GM12891 (cell line): Measurements from ENCODE around the gene TAF4B. TPM values are rescaled to one million over a fixed set of nuclear protein-coding genes. Genes with fewer than 3 reads are reported as not detected.
"Not testable (repeated sequence)": the region's sequence is repeated elsewhere in the genome, so short reads cannot be mapped to it uniquely, and the experiment has no call there.

Experiments used
- DNase-seq: peaks from one replicate; pipeline ENCODE4 v3.0.0; 2011; ENCODE audit warnings: low spot score; ENCODE audit not compliant: insufficient read length
- FAIRE-seq: peaks from 2 replicates; lab custom pipeline; 2011; peaks lifted over from hg19 to GRCh38; lab: Jason Lieb, UNC
- PAX5 ChIP-seq: IDR thresholded peaks from 2 replicates; pipeline ENCODE4 v1.6.1; 2011; ENCODE audit warnings: low read length, moderate library complexity, mild to moderate bottlenecking; ENCODE audit not compliant: insufficient read depth, severe bottlenecking
- POLR2A ChIP-seq: IDR thresholded peaks from 2 replicates; pipeline ENCODE4 v1.6.1; 2011; ENCODE audit warnings: low read depth, low read length, control low read depth
- POLR2AphosphoS5 ChIP-seq: IDR thresholded peaks from 2 replicates; pipeline ENCODE4 v1.6.1; 2011; ENCODE audit warnings: low read depth, low read length, control low read depth
- POU2F2 ChIP-seq: IDR thresholded peaks from 2 replicates; pipeline ENCODE4 v1.6.1; 2011; ENCODE audit warnings: low read depth, mild to moderate bottlenecking, control low read depth, low read length, moderate library complexity
- SPI1 ChIP-seq: IDR thresholded peaks from 2 replicates; pipeline ENCODE4 v1.6.1; 2011; ENCODE audit warnings: low read depth, low read length, control low read depth
- TAF1 ChIP-seq: IDR thresholded peaks from 2 replicates; pipeline ENCODE4 v1.6.1; 2011; ENCODE audit warnings: low read depth, low read length, control low read depth
- polyA plus RNA-seq: library from polyadenylated mRNA; unstranded; fragments of >200 nt; gene quantifications from one replicate; pipeline ENCODE4 v1.2.1, GENCODE V29; 2012; ENCODE audit warnings: low read depth, missing spikeins, inconsistent platforms; ENCODE audit not compliant: missing spikeins

Gene TAF4B, protein sequence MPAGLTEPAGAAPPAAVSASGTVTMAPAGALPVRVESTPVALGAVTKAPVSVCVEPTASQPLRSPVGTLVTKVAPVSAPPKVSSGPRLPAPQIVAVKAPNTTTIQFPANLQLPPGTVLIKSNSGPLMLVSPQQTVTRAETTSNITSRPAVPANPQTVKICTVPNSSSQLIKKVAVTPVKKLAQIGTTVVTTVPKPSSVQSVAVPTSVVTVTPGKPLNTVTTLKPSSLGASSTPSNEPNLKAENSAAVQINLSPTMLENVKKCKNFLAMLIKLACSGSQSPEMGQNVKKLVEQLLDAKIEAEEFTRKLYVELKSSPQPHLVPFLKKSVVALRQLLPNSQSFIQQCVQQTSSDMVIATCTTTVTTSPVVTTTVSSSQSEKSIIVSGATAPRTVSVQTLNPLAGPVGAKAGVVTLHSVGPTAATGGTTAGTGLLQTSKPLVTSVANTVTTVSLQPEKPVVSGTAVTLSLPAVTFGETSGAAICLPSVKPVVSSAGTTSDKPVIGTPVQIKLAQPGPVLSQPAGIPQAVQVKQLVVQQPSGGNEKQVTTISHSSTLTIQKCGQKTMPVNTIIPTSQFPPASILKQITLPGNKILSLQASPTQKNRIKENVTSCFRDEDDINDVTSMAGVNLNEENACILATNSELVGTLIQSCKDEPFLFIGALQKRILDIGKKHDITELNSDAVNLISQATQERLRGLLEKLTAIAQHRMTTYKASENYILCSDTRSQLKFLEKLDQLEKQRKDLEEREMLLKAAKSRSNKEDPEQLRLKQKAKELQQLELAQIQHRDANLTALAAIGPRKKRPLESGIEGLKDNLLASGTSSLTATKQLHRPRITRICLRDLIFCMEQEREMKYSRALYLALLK
- polyA plus RNA-seq = 4.7 TPM

DNA sequence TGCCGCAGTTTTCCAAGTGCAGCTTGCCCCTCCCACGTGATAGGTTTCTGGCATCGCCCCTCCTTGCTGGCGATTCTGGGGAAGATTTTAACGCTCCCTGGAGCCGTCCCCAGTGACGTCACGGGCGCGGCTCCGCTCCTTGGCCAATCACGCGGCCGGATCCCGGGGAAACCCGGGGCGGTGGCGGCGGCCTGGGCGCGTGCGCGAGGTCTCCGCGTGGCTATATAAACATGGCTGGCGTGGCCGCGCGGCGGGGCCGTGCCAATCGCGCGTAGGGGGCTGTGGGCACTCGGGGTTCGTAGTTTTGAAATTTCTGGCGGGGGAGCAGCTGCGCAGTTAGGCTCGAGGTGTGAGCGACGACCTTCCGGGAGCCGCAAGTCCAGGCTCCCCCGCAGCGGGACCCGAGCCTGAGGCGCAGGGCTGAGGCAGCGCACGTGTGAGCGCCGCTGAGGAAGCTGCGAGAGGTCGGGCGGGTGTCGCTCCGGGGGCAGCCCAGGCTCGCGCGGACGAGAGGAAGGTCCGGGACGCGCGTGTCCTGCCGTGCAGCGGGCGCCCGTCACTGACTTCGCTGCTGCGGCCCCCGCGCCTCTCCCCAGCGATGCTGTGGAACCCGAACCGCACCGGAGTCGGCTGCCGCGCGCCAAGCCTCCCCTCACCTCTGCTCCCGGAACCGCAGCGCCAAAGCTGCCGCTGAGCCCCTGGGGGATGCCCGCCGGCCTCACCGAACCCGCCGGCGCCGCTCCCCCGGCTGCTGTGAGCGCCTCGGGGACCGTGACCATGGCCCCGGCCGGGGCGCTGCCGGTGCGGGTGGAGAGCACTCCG lies at the start of gene TAF4B:
Gene TAF4B (plus strand): TSS at position 217 of the 822 bp plus-strand sequence. CDS start 489 bp downstream, at position 706.
- FAIRE-seq = peak; percentile 98
- peak; percentile 79 for DNase-seq
- TF ChIP-seq PAX5 (no peak), POLR2A (peak; percentile 71; the same call in 1 of the 2 replicates), SPI1 (0 out of 2 replicates have a peak, but pooled peaks have one; percentile 0), POU2F2 (peak; percentile 50; the same call in 1 of the 2 replicates), TAF1 (peak; percentile 55; the same call in 1 of the 2 replicates), POLR2AphosphoS5 (peak; percentile 81)

DNA sequence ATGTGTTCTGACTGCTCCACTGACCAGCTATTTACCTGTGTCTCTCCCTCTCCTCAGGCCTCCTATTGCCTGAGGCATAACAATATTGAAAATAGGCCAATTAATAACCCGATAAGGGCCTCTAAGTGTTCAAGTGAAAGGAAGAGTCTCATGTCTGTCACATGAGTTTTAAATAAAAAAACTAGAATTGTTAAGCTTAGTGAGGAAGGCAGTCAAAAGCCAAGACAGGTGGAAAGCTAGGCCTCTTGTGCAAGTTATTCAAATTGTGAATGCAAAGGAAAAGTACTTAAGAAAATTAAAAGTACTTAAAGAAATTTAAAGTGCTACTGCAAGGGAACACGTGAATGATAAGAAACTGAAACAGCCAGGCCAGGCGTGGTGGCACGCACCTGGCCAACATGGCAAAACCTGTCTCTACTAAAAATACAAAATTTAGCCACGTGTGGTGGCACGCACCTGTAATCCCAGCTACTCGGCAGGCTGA lies 44.9 kb upstream of the TAF4B start:
- no peak for DNase-seq
- TF ChIP-seq PAX5 (no peak), POLR2AphosphoS5 (no peak), TAF1 (no peak), SPI1 (no peak), POLR2A (no peak), POU2F2 (no peak)
- no peak for FAIRE-seq

DNA sequence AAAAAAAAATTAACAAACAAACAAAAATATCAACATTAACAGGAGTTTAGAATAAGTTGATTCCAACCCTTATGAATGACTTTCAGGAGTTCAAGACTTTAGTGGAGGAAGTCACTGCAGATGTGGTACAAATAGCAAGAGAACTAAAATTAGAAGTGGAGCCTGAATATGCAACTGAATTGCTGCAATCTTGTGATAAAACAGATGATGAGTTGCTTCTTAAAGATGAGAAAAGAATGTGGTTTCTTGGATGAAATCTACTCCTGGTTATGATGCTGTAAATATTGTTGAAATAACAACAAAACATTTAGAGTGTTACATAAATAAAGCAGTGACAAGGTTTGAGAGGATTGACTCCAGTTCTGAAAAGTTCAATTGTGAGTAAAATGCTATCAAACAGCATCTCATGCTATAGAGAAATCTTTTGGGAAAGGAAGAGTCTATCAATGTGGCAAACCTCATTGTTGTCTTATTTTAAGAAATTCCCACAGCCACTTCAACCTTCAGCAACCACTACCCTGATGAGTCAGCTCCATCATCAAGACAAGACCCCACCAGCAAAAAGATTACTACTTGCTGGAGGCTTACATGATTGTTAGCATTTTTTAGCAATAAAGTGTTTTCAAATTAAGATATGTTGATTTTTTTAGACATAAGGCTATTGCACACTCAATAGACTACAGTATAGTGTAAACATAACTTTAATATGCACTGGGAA lies 42.7 kb upstream of the TAF4B start:
- FAIRE-seq = no peak
- TF ChIP-seq SPI1 (no peak), PAX5 (no peak), POLR2A (no peak), POLR2AphosphoS5 (no peak), TAF1 (no peak), POU2F2 (no peak)
- DNase-seq = no peak

DNA sequence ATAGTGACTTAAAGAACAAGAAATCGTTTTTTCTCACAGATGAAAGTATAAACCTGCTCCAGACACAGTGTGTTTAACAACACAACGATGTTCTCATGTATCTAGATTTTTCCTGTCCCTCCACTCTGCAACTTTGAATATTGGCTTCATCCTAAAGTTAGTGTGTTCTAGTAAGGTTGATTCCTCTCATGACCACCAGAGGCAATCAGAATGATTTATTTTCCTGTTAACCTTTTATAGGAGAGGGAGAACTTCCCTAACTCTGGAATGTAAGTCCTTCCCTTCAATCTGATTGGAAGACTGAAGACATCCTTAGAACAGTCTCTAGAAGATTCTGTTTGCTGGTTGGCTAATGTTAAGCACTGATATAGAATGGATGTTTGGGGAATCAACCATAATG lies 41.0 kb upstream of the TAF4B start:
- DNase-seq (no peak), FAIRE-seq (no peak)
- no peak for TF ChIP-seq POLR2A

DNA sequence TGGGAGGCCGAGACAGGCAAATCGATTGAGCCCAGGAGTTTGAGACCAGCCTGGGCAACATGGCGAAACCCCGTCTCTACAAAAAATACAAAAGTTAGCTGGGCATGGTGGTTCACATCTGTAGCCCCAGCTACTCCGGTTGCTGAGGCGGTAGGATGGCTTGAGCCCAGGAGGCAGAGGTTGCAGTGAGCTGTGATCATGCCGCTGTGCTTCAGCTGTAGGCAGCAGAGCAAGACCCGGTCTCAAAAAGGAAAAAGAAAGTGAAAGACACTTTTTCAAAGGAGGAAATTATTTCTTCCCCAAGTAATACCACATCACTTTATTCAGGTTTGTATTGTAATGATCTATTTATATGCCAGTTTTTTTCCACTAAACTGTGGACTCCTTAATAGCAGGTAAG lies 35.7 kb upstream of the TAF4B start:
- FAIRE-seq = peak; percentile 93
- DNase-seq = no peak
- TF ChIP-seq POLR2AphosphoS5 (no peak), PAX5 (peak; percentile 94)

DNA sequence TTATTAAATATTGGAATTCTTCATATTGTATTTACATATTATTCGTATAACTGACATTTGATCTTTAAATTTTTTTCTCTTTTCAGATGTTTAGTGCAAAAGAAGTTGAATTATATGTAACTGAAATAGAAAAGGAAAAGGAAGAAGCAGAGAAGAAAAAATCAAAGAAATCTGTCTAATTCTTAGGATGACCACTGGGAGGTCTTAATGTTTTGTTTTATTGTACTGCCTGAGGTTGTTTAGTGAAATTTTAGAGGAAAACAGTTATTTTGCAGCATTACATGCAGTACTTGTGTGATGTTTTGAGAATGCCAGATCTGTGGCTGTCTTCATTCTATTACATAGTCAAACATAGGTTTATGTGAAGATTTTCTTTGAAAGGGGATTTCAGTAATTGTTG lies 34.0 kb upstream of the TAF4B start:
- DNase-seq (no peak), FAIRE-seq (no peak)
- no peak for TF ChIP-seq SPI1
- TF ChIP-seq POLR2A = no peak
- no peak for TF ChIP-seq POLR2AphosphoS5
- TF ChIP-seq TAF1 = no peak
- no peak for TF ChIP-seq POU2F2
- no peak for TF ChIP-seq PAX5

DNA sequence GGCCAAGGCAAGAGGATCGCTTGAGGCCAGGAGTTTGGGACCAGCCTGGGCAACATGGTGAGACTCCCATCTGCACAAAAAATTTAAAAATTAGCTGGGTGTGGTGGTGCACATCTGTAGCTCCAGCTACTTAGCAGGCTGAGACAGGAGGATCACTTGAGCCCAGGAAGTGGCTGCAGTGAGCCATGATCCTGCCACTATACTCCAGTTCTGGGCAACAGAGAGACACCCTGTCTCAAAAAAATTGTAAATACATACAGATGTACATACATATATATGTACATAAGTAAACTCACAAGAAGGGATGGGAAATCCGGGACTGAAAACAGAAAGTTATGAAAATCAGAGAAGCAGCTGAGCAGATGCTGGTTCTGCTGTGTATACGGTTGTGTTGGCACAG lies 29.6 kb upstream of the TAF4B start:
- FAIRE-seq (no peak), DNase-seq (no peak)
- TF ChIP-seq POLR2A (no peak), POLR2AphosphoS5 (no peak), SPI1 (no peak), PAX5 (no peak), TAF1 (no peak), POU2F2 (no peak)

DNA sequence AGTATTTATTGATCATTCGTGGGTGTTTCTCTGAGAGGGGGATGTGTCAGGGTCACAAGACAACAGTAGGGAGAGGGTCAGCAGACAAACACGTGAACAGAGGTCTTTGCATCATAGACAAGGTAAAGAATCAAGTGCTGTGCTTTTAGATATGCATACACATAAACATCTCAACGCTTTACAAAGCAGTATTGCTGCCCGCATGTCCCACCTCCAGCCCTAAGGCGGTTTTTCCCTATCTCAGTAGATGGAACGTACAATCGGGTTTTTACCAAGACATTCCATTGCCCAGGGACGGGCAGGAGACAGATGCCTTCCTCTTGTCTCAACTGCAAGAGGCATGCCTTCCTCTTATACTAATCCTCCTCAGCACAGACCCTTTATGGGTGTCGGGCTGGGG lies 24.2 kb upstream of the TAF4B start:
- not testable (repeated sequence) for FAIRE-seq, DNase-seq

DNA sequence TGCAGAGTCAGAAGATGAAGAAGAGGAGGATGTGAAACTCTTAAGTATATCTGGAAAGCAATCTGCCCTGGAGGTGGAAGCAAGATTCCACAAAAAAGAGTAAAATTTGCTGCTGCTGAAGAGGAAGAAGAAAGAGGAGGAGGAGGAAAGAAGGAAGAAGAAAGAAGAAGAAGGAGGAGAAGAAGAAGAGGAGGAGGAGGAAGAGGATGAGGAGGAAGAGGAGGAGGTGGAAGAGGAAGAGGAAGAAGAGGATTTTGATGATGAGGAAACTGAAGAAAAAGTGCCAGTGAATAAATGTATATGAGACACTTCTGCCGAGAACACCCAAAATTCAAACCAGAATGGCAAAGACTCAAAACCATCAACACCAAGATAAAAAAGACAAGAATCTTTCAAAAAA lies 20.9 kb upstream of the TAF4B start:
- DNase-seq (no peak), FAIRE-seq (no peak)
- TF ChIP-seq POU2F2 (no peak), POLR2A (no peak), TAF1 (no peak), POLR2AphosphoS5 (no peak), SPI1 (no peak), PAX5 (no peak)
